Colonic mucosa (tissue), 4 donors: ENCODE data around the gene SUMO2. TPM values are rescaled to one million over a fixed set of nuclear protein-coding genes. Genes with fewer than 3 reads are reported as not detected.
A peak's percentile ranks its signal among the peaks of the same experiment; 100 is the strongest.

Experiments
- DNase-seq: peaks from one replicate; pipeline ENCODE4 v3.0.0-alpha.2; 2020
- H3K27ac ChIP-seq: fragments of 200-600 bp; one replicate; pipeline ENCODE4 v1.8.0; 2021
- H3K27me3 ChIP-seq: fragments of 200-600 bp; one replicate; pipeline ENCODE4 v1.8.0; 2021
- H3K36me3 ChIP-seq: fragments of 200-600 bp; one replicate; pipeline ENCODE4 v1.8.0; 2021
- H3K4me1 ChIP-seq: fragments of 200-600 bp; one replicate; pipeline ENCODE4 v1.8.0; 2021; ENCODE audit warnings: mild to moderate bottlenecking
- H3K4me3 ChIP-seq: fragments of 200-600 bp; one replicate; pipeline ENCODE4 v1.8.0; 2021
- H3K9ac ChIP-seq, 2 donors: one replicate each; pipeline ENCODE4 v1.7.0; 2013; ENCODE audit warnings: control low read depth in 2 of 2, low read depth in 2 of 2, low read length in 2 of 2
- H3K9me3 ChIP-seq: fragments of 200-600 bp; one replicate; pipeline ENCODE4 v1.8.0; 2021
- intact Hi-C: fragments of 100-400 bp; cut with DNase I; formaldehyde crosslinking; loops from one replicate; pipeline ENCODE4 v1.14.1; 2022
- total RNA-seq, 2 donors: library from RNA; stranded (reverse); fragmentation: NEBNext Ultra II Directional in 1 of 2; extraction: Animal tissue kit (Norgen Biotek cat#: 25700) in 1 of 2; gene quantifications; one replicate each; pipeline ENCODE4 v1.2.1, GENCODE V29; 2021
- TF ChIP-seq, protein P1 (sequence below): fragments of 200-600 bp; IDR thresholded peaks from one replicate; pipeline ENCODE4 v1.8.0; 2022; ENCODE audit warnings: antibody characterized with exemption, mild to moderate bottlenecking
- donor health status: healthy.
- donor health status: DM: no; HTN: no; CAD: no.
- donor health status: DM: no; HTN: no; CAD: no.

The SUMO2 gene
- total RNA-seq, 2 donors from 2014 or later, result 298 to 319 TPM

- Histone ChIP-seq H3K36me3 (no peaks in the 10 kb centered on the region), H3K9ac (peak overlapping the region in 1 of 2 donors; percentile 81), H3K27ac (peak overlapping the region; percentile 93), H3K27me3 (no peaks in the 10 kb centered on the region), H3K9me3 (no peaks in the 10 kb centered on the region), H3K4me3 (no peak overlapping the region), H3K4me1 (peaks cover 16% of the 10 kb centered on the region)
- TF ChIP-seq, protein P1, sequence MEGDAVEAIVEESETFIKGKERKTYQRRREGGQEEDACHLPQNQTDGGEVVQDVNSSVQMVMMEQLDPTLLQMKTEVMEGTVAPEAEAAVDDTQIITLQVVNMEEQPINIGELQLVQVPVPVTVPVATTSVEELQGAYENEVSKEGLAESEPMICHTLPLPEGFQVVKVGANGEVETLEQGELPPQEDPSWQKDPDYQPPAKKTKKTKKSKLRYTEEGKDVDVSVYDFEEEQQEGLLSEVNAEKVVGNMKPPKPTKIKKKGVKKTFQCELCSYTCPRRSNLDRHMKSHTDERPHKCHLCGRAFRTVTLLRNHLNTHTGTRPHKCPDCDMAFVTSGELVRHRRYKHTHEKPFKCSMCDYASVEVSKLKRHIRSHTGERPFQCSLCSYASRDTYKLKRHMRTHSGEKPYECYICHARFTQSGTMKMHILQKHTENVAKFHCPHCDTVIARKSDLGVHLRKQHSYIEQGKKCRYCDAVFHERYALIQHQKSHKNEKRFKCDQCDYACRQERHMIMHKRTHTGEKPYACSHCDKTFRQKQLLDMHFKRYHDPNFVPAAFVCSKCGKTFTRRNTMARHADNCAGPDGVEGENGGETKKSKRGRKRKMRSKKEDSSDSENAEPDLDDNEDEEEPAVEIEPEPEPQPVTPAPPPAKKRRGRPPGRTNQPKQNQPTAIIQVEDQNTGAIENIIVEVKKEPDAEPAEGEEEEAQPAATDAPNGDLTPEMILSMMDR, result no peak
- intact Hi-C loops, result no loop called here
- peak; percentile 96 for DNase-seq
These were observed 58.5 kb downstream of the SUMO2 start for GRCh38 chr17:75124041-75124818.

DNA sequence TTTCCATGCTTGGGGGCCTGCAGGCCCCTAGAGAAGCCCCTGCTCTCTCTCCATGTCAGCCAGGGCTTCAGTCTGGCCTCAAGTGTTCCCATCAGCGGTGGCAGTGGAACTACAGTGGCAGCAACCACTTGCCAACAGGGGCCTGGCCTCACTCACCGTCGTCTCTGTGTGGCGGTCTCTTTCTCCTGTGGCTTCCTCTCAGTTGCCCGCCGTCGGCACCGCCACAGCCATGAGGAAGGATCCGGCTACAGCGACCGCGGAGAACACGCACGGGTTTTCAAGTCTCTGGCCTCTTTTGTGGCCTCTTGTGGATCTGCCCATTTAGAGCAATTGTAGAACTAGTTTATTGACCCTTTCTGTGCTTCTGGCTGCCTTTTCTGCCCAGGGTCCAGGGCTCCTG is 64.5 kb downstream of the SUMO2 start:
- Histone ChIP-seq H3K4me3 (no peak overlapping the region), H3K9me3 (no peaks in the 10 kb centered on the region), H3K36me3 (no peaks in the 10 kb centered on the region), H3K9ac (peak overlapping the region; percentile 28 to 81), H3K27me3 (no peaks in the 10 kb centered on the region), H3K27ac (peak overlapping the region; percentile 89), H3K4me1 (no peaks in the 10 kb centered on the region)
- TF ChIP-seq, protein P1, result no peak
- intact Hi-C loops, result no loop called here
- DNase-seq, result no peak

GRCh38 chr17:75116737-75117136 is 66.0 kb downstream of the SUMO2 start:
- no peaks in the 10 kb centered on the region for H3K9me3 ChIP-seq
- no peak overlapping the region for H3K4me3 ChIP-seq
- intact Hi-C loops, result no loop called here
- no peaks in the 10 kb centered on the region for H3K4me1 ChIP-seq
- H3K27ac ChIP-seq, result no peak overlapping the region
- no peaks in the 10 kb centered on the region for H3K36me3 ChIP-seq
- no peak overlapping the region for H3K9ac ChIP-seq
- TF ChIP-seq, protein P1, result no peak
- no peaks in the 10 kb centered on the region for H3K27me3 ChIP-seq
- DNase-seq, result no peak

Other genes starting within 250 kb of the SUMO2 start
- gene OTOP3, start 247.1 kb downstream of the SUMO2 start, total RNA-seq, result under 1 TPM in 1 of 2 donors, not detected in 1; 0.40 TPM
- gene HID1, start 210.2 kb downstream of the SUMO2 start, total RNA-seq, result 10 to 100 TPM; 47.8 to 54.8 TPM
- 1 to 10 TPM; 3.7 to 4.1 TPM for gene CDR2L, start 195.3 kb downstream of the SUMO2 start, total RNA-seq
- gene MRPL58, start 170.3 kb downstream of the SUMO2 start, total RNA-seq, result 10 to 100 TPM; 27.2 to 50.1 TPM
- 100 to 1,000 TPM; 302 to 371 TPM for gene ATP5PD, start 136.0 kb downstream of the SUMO2 start, total RNA-seq
- gene KCTD2, start 135.7 kb downstream of the SUMO2 start, total RNA-seq, result 10 to 100 TPM; 14.8 to 18.1 TPM
- gene SLC16A5, start 95.0 kb downstream of the SUMO2 start, total RNA-seq, result 10 to 100 TPM; 19.4 to 50.1 TPM
- gene ARMC7, start 73.0 kb downstream of the SUMO2 start, total RNA-seq, result 10 to 100 TPM; 20.5 to 20.7 TPM
- 10 to 100 TPM; 72.3 to 94.9 TPM for gene NT5C, start 51.2 kb downstream of the SUMO2 start, total RNA-seq
- gene JPT1, start 28.4 kb downstream of the SUMO2 start, total RNA-seq, result 100 to 1,000 TPM; 227 to 367 TPM
- gene NUP85, start 22.7 kb upstream of the SUMO2 start, total RNA-seq, result 10 to 100 TPM; 42.2 to 86.8 TPM
- gene GGA3, start 78.6 kb upstream of the SUMO2 start, total RNA-seq, result 10 to 100 TPM; 32.5 to 48.4 TPM
- 100 to 1,000 TPM in 1 of 2 donors, 10 to 100 TPM in 1; 62.9 to 118 TPM for gene MRPS7, start 78.9 kb upstream of the SUMO2 start, total RNA-seq
- gene MIF4GD, start 88.3 kb upstream of the SUMO2 start, total RNA-seq, result 10 to 100 TPM; 18.5 to 19.2 TPM
- gene SLC25A19, start 106.5 kb upstream of the SUMO2 start, total RNA-seq, result 10 to 100 TPM in 1 of 2 donors, 1 to 10 TPM in 1; 9.8 to 24.8 TPM
- 100 to 1,000 TPM; 117 to 126 TPM for gene GRB2, start 222.7 kb upstream of the SUMO2 start, total RNA-seq